HT-29 (cell line): Measurements from ENCODE around the gene ITIH6. TPM values are rescaled to one million over a fixed set of nuclear protein-coding genes. Genes with fewer than 3 reads are reported as not detected.
A peak's percentile ranks its signal among the peaks of the same experiment; 100 is the strongest.

Experiments used
- DNase-seq: peaks from one replicate; pipeline ENCODE4 v3.0.0-alpha.2; 2015; ENCODE audit warnings: low spot score
- small RNA-seq: library from RNA; depleted of rRNA; stranded (forward); fragments of <200 nt; gene quantifications from one replicate; pipeline ENCODE3, GENCODE V24; 2014
- total RNA-seq: library from RNA; depleted of rRNA; stranded (reverse); fragments of >200 nt; shearing (Covaris generic); gene quantifications from 2 replicates; pipeline ENCODE4 v1.2.3, GENCODE V29; 2014; rRNA removed

Gene ITIH6
- total RNA-seq, 1 experiment from 2014 or later, result 0.20 TPM

DNA sequence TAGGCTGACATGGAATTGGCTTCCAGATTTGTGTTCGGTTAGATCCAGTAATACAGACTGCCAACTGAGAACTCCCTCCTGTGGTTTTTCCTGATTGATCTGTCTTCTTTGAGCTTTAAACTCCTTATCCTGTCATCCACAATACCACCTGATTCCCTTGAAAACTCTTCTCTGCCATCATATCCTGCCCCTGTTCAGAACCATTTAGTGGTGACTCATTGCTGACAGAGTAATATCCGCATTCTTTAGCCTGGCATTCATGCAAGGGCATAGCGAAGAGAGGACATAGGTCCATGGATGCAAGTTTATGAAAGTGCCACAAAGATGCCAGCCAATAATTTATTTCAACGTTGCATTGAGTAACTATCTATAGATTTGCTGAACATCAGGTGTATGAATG lies 76.6 kb downstream of the ITIH6 start:
- peak; percentile 63 for DNase-seq

DNA sequence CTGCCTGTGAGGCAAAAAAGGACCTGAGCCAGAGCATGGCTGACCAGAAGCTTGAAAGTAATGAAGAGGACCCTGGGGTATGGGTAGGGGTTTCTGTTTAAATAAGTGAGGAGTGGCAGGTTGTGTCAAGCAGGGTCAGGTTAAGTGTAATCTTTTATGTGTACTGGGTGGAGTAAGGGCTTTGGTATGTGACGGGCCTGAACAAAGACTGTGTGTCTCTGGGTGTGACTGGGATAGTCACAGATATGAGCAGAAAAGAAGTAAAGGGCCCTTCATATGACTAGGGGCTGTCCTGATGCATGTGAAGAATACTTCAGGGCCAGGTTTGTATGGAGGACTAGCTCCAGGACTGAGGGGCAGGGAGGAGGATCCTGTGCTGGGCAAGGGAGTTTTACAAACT lies 82.4 kb downstream of the ITIH6 start:
- no peak for DNase-seq

- no peak for DNase-seq
These were observed 83.6 kb downstream of the ITIH6 start for GRCh38 chrX:54714424-54714823.

DNA sequence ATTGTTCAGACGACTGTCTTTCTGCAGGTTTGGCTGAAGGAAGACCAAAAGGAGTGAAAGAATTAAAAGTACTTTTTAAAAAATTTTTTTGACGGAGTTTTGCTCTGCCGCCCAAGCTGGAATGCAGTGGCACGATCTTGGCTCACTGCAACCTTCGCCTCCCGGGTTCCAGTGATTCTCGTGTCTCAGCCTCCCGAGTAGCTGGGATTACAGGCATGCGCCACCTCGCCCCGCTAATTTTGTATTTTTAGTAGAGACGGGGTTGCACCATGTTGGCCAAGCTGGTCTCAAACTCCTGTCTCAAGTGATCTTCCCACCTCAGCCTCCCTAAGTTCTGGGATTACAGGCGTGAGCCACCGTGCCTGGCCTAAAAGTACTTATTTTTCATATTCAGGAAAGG lies 86.3 kb downstream of the ITIH6 start:
- DNase-seq, result no peak

- no peak for DNase-seq
These were observed 87.1 kb downstream of the ITIH6 start for GRCh38 chrX:54710920-54711319.

GRCh38 chrX:54708404-54708803 lies 89.7 kb downstream of the ITIH6 start:
- DNase-seq, result no peak

Small RNA genes within 50 kb of the gene (small RNA-seq; reads per million reads assigned to genes)
- not detected for gene AL049732.1
- gene SNORA11, result 0.93 reads per million, percentile 30 among the genes with 10 or more reads in this experiment

Other genes starting within 250 kb of the ITIH6 start
- gene MAGED2, start 9.5 kb upstream of the ITIH6 start, total RNA-seq, result 32.8 and 35.4 TPM in 2 replicates
- not detected in 2 replicates for gene TRO, start 122.6 kb upstream of the ITIH6 start, total RNA-seq
- not detected in 2 replicates for gene PFKFB1, start 195.9 kb upstream of the ITIH6 start, total RNA-seq
- 18.3 and 20.1 TPM in 2 replicates for gene APEX2, start 202.1 kb upstream of the ITIH6 start, total RNA-seq
- not detected in 2 replicates for gene ALAS2, start 232.7 kb upstream of the ITIH6 start, total RNA-seq